Left renal pelvis (tissue), 4 donors: ENCODE results near the gene ITPR2. TPM values are rescaled to one million over a fixed set of nuclear protein-coding genes. Genes with fewer than 3 reads are reported as not detected.

Experiments
- DNase-seq, 4 donors: peaks; one replicate each; pipeline ENCODE4 v3.0.0-alpha.2; 2013; ENCODE audit warnings: low read depth in 4 of 4, low spot score in 3 of 4
- polyA plus RNA-seq, 4 donors: library from polyadenylated mRNA; unstranded; fragments of 120-200 nt; gene quantifications; one replicate each; pipeline ENCODE4 v1.2.1, GENCODE V29; 2013; ENCODE audit not compliant: insufficient read length in 4 of 4

ITPR2 gene
- polyA plus RNA-seq, 4 donors: 11.8 to 16.1 (median 13.2) TPM

DNA sequence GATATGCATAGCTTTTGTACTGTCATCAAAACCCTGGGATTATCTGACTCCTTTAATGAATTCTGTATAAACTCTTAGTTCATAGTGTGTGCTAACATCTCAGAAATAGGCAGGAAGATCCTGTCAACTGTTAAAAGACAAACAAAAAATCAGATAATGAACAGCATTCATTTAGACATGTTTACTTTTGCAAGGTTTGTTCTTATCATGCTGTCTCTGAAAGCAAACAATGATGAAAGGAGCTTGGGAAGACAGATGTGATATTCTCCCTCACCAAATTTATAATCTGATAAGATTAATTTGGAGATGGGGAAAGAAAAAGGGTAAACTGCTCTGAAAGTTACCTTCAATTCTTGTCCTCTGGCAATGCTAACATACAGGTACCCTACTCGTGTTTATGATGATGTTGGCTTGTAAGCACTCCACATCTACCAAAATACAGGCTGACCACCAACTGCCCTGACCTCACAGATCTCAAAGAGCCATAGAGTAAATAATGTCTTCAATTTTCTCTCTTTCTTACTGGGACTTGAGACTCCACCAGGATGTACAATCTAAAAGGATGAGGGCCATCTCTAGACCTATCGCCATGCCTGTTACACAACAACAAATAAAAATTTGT is 403.8 kb downstream of the ITPR2 start:
- no peak for DNase-seq

DNA sequence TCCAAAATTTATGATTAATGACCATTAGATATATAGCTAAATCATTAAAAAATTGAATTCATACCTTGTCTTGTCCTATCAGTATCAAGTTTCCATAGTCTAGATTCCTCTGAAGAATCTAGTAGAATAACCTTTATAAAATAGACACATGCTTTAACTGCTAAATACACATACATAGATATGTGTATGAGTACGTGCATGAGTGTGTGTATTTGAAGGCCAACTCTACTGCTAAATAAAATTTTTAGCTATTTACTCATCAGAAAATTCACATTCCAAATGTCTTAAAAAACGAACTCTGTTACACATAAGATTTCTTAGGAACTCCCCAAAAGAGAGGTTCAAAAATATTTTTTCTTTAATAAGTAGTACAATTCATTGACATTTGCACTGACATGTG is 404.6 kb downstream of the ITPR2 start:
- DNase-seq: no peak

DNA sequence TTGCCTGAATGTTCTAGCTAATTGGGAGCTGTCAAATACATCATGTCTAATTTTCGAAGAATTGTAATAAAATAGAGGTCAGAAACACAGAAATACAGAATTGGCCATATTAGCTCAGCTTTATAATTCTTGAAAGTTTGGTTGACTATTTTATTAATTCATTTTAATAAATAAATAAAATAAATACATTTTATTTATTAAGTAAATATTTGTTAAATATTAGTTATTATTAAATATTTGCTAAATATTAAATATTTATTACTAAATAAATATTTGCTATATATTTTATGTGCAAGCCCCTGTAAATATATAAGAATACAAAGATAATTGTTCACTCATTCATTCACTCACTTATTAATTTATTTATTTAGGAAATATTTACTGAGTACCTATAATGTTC is 406.3 kb downstream of the ITPR2 start:
- no peak for DNase-seq

DNA sequence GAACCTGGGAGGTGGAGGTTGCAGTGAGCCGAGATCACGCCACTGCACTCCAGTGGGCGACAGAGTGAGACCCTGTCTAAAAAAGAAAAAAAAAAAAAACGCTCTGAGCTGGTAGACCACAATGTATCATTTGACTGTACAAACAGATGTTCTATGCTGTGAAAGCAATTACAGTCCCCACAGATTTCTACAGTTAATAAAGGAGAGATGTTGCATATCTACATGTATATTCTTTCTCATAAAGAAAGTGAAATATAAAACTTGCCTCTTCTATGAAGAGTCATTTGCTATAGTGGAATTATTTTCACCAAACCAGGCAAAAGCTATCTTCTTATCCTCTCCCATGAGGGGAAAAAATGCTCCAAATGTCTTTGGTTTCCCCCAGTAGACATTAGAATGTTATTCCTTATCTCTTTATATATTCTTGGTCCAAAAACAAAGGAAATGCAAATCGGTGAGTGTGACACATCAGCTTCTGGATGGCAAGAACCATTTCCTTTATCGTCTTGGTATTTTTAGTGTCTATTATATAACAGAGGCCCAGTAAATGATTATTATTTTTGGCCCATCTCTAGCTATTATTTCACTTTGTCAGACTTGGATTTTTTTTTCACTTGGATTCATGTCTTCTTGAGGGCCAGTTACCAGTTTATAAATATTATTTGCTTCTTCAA is 407.3 kb downstream of the ITPR2 start:
- DNase-seq: no peak

DNA sequence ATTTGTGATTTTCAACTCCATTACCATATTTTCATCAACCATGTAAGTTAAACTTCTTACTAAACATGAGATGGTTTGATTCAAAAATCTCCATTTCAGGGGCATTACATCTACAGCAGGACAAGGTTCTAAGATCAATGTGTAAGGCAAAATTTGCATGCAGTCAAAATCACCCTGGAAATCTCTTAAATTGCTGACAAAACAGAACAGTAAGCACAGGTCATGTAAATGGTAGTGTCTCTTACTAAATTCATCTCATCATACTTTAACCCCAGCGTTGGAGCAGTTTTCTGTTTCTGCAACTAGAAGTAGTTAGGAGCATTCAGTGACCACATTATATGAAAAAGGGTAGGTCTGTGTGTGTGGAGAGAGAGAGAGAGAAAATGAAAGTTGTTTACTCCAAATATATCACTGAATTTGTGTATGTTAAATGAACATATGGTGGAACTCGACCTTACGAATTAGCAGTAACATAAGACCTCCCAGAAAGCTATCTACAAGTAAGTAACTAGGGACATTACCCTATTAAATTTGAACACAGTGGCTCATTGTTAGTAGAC is 410.1 kb downstream of the ITPR2 start:
- DNase-seq: no peak

DNA sequence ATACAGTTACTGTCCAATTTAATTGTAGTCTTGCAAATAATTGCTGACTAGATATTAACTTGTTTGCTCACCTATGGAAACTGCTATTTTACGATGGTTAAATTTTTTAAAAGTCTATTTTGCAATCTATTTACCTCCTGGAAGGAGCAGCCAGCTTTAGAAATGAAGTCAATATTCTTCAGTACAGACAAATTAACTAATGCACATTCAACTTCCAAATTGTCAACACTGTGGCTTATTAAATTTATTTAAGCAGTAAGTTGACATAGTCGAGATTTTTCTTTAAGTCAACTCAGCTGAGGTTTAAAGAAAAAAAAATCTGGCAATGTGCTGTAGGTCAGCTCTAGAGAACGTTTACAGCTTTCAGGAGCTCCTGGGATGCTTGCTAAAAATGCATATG is 416.4 kb downstream of the ITPR2 start:
- DNase-seq: no peak

DNA sequence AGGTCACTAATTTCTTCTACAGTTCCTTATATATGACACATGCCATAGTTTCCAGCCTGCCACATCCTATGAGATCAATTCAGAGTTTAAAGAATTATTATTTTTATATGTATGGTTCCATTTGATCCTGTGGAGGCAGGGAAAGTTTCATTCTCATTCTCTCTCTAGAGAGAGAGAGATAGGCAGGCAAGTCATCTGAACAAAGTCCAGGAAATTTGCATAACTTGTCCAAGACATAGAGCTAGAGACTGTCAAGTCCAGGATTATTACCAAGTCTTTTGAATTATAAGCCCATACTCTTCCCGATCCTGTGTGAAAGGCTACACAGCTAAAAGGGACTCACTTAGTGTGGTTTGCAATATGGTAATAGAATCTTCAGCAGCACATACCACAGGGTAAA is 422.3 kb downstream of the ITPR2 start:
- no peak for DNase-seq

DNA sequence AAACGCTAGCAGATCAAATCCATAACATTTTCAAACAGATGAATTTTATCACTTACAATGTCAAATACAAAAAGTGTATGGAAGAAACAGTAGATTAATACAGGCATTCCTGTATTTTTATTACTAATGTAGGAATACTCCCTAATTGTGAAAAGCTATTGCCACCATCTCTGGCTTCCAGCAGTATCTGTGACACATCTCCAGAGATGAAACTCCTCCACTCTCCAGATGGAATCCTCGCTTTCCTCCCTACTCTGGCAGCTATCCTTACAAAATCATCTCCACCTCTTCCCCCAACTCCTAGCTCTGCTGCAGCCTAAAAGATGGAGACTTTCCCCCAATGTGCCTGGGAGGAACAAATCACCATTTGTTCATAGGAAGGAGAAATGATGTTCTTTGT is 426.2 kb downstream of the ITPR2 start:
- DNase-seq: no peak

DNA sequence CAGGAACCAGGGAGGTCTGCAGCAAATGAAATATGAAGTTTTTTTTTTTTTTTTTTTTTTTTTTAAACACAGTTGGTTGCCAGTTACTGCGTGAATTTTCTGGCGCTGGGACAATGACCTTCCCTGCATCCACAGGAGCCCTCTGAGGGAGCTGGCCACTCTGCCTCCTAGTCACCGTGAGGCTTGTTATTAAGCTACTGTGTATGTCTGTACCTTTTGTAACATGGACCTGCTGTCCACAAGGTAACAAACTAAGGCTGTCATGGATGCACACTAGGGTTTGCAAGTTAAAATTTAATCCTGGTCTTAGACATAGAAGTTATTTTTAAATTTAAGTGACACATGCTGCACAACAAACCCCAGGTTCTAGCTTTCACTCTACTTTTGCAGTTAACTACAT is 426.6 kb downstream of the ITPR2 start:
- DNase-seq: no peak

DNA sequence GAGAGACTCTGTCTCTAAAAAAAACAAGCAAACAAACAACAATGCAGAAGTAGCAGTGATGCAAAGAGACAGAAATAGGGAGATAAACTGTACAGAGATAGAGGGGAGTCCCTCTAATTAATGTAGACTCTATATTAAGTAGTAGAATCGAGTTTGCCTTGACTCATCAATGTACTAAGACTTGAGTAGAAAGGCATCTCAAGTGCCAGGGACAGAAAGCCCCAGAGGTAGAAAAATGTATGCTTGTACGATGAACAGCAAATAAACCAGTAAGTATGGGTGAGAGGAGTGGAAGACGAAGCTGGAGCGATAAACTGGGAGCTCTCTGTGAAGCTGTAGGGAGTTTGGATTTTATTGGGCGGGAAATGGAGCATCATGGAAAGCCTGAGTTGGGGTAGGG is 429.4 kb downstream of the ITPR2 start:
- no peak for DNase-seq

DNA sequence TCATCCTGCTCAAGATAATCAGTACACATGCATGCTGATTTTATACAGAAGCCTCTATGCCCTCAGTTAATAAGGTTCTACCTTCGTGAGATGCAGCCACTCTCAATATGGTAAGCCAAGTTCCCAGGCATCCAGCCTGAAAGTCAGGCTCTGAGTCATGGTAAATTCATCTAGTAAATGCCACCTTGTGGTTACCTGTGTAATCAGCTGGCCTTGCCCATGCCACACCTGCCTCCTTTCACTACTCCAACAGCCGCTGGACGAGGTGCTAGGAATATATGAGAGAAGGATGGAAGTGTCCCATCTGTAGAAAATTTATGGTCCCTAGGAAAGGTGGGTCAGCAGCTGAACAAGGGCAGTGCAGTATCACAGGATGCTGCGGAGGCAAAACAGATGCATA is 430.3 kb downstream of the ITPR2 start:
- no peak for DNase-seq

DNA sequence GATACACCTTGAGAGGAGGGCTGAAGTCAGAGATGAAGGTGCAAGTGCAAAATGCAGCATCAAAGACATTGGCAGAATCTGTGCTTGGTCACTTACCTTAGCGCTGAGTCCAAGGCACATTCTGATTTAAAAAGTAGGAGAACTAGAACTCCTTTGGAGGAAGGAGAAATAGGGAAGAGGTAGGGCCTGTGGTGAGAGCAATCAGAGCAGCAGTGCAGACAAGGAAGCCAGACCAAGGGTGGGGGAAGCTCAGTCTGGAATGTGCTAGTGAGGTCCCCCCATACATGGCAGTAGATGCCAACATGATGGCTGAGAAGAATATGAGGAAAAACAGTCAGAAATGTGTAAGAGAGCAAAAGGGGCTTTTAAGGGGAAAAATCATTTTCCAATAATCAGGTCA is 431.1 kb downstream of the ITPR2 start:
- DNase-seq: no peak

DNA sequence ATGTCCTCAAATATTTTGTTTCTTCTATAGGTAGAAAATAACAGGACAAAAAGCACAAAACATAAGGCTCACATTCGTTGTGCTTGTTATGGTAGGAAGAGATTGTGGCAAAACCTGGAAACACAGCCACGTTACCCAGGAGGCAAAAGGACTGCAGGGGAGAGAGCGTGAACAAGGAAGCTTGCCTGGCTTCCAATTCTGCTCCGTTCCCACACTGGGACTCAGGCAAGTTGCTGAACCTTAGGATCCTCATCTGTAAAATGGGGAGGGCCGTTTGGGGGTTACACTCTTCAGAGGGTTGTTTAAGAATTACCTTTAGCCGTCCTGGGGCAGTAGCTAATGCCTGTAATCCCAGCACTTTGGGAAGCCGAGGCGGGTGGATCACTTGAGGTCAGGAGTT is 432.4 kb downstream of the ITPR2 start:
- no peak for DNase-seq

DNA sequence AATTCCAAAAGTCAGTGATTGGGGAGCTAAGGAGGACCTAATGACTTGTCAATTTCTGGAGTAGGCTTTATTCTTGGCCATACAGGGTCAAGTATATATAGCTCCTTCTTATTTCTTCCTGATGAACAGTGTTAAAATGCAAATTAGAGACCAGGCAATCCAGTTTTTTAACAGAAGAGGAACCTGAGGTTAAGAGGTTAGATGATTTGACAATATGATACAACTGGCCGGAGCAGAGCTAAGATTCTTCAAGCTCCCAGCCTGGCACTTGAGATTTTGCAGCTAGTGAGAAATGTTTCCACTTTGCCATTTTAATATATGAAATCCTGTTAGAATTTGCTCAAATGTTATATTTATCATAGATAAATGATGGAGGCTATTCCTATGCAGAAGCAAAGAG is 433.6 kb downstream of the ITPR2 start:
- no peak for DNase-seq

DNA sequence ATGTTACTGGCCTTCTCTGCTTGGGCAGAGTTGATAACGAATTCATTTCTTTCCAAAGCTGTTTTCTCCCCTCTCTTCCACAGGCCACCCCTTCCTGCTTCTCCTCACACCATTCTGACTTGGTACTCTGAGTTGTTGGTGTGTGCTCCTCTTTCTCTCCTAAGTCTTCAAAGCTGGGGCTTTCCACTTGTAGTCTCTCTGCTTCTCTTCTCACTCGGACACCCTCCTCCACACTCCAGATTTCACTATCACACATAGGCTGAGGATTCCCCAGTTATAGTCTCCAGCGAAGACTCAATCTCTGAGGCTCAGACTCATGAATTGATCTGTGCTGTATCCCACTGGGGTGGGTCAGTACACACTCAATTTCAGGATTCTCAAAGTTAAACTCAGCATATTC is 436.6 kb downstream of the ITPR2 start:
- no peak for DNase-seq

DNA sequence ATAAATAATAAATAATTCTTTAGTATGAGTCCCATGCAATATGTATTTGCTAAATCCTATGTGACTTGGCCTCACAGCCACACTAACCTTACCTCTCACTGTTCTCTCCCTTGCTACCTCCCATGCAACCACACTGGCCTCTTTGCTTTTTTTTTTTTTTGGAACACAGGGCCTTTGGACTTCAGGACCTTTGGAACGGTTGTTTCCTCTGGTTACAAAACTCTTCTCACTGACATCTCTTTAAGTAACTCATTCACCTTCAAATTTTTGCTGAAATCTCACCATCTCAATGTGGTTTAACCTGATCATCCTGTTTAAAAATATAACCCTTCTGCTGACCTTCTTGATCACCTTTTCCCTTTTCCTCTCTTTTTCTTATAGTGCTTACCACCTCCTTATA is 443.7 kb downstream of the ITPR2 start:
- no peak for DNase-seq

DNA sequence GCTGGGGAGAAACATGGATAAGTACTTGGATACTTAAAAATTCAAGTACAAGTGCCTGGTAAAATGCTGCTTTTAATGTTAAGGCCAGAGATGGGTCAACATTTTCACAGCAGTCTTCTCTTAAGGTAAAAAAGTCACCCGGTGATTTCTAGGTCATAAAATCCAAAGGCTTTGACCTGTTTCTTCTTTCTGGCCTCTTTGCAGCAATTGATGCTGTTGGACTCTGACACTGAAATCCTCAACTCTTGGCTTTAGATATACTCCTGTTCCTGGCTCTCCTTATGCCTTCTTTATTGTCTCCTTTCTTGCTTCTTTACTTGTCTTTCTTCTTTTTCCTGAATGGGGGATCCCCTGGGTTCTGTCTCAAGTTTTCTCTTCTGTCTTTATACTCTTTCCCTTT is 448.5 kb downstream of the ITPR2 start:
- no peak for DNase-seq

DNA sequence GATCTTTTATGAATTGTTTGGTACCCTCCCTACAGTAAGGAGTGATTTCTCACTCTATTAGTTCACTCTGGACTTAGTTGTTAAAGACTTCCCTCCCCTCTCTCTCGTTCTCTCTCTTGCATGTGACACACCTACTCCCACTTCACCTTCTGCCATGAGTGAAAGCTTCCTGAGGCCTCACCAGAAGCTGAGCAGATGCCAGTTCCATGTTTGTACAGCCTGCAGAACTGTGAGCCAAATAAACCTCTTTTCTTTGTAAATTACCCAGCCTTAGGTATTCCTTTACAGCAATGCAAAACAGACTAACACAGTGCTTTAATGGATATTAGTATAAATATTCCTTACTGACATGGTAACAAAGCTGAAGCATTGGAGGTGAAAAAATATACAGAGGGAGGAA is 450.0 kb downstream of the ITPR2 start:
- DNase-seq: no peak

DNA sequence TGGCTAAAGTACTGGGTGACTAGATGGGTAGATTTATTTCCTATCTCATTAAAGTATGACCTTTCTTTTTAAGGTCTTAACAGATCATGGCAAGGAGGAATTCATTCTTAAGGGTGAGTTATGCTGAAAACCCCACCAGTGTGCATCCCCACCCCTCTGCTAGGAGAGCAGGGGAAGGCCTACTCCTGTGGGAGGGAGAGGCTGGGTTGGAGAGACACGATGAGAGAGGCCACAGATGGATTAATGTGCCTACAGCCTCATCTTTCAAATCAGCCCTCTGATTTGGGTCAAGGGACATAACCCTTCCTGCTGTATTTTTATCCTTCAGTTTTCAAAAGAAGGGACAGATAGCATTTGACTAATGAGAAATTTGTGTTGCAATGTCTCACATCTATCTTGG is 452.1 kb downstream of the ITPR2 start:
- no peak for DNase-seq

DNA sequence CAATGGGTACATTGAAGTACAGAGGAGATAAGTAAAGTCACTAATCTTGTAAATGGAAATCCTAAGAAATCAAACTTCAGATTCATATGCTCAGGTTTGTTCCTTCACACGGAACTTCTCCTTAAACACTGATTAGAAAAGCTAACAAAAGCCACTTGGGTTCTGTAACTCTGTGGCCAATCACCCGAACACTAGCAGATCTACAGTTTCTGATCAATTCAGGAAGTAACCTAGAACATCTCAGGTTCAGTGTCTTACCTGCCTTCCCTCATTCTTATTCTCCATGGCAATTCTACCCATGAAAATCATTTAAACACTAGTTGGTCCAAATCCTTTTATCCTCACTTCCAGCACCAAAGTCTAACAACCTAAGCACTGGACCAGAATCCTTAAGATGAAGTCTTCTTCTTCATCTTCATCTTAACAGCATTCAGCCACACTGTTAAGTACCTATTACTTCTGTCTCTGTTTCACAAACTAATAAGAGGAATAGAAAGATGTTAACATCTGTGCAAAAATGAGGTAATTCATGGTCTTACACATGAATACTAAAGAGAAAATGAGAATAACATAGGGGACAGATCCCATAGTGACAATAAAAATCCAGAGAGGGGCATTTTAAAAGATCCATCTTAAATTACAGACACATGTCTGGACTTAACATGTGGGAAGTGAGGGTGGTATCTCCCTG is 453.1 kb downstream of the ITPR2 start:
- DNase-seq: no peak

DNA sequence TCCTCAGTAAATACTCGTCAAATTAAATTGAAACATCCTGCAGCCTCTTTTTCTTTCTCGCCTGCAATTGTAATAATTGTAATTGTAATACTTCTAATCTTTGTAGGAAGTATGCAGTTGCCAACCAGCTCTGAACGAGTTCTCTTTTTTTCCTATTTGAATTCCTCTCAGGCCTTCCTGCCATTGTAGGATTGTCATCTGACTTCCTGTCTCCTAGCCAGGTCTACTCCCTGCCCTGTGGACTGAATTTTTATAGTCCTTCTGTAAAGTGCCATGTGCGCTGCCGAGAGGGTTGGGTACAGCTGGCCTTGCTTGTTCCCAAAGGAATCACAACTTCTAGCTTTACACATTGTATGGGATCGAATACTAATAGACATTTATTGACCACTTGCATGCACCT is 454.3 kb downstream of the ITPR2 start:
- no peak for DNase-seq
